Neural cell (in vitro differentiated cells): ENCODE data around the gene SYNPO2. TPM values are rescaled to one million over a fixed set of nuclear protein-coding genes. Genes with fewer than 3 reads are reported as not detected.

ENCODE experiments used
- H2AFZ ChIP-seq: fragments of 200-600, 300-800 bp; sonication (generic), shearing (Covaris generic); 2 replicates; pipeline ENCODE4 v1.6.0; 2014; ENCODE audit warnings: low read depth, mild to moderate bottlenecking, antibody characterized with exemption, low read length, moderate library complexity
- H3F3A ChIP-seq: fragments of 200-600 bp; shearing (Covaris generic); 2 replicates; pipeline ENCODE4 v1.6.1; 2016; ENCODE audit warnings: mild to moderate bottlenecking, moderate library complexity, mixed read lengths, antibody characterized with exemption, low read length; ENCODE audit not compliant: insufficient read depth, poor library complexity, severe bottlenecking
- H3K27ac ChIP-seq: fragments of 200-600, 300-800 bp; sonication (generic), shearing (Covaris generic); 2 replicates; pipeline ENCODE4 v1.5.1; 2014; ENCODE audit warnings: mild to moderate bottlenecking, low read length, moderate library complexity
- H3K27me3 ChIP-seq: fragments of 300-800, 200-600 bp; sonication (generic), shearing (Covaris generic); 2 replicates; pipeline ENCODE4 v1.6.0; 2014; ENCODE audit warnings: mild to moderate bottlenecking, low read depth, low read length, moderate library complexity; ENCODE audit not compliant: insufficient read depth
- H3K36me3 ChIP-seq: fragments of 300-800, 200-600 bp; sonication (generic), shearing (Covaris generic); 2 replicates; pipeline ENCODE4 v1.5.1; 2014; ENCODE audit warnings: mild to moderate bottlenecking, antibody characterized with exemption, low read length, moderate library complexity; ENCODE audit not compliant: insufficient read depth
- H3K4me2 ChIP-seq: fragments of 300-800, 200-600 bp; sonication (generic), shearing (Covaris generic); 2 replicates; pipeline ENCODE4 v1.6.0; 2014; ENCODE audit warnings: mild to moderate bottlenecking, low read length
- H3K4me3 ChIP-seq: fragments of 300-800, 200-600 bp; sonication (generic), shearing (Covaris generic); 2 replicates; pipeline ENCODE4 v1.5.1; 2014; ENCODE audit warnings: mild to moderate bottlenecking, low read length, moderate library complexity
- H3K79me2 ChIP-seq: fragments of 200-600 bp; shearing (Covaris generic); replicated peaks from 2 replicates; pipeline ENCODE4 v1.6.0; 2014; ENCODE audit warnings: mild to moderate bottlenecking, low read length, moderate library complexity; ENCODE audit not compliant: insufficient read depth
- H3K9ac ChIP-seq: fragments of 300-800, 200-600 bp; sonication (generic), shearing (Covaris generic); 2 replicates; pipeline ENCODE4 v1.6.1; 2016; ENCODE audit warnings: mild to moderate bottlenecking, low read length, mixed read lengths
- H3K9me2 ChIP-seq: fragments of 200-600 bp; shearing (Covaris generic); 2 replicates; pipeline ENCODE4 v1.6.1; 2016; ENCODE audit warnings: mild to moderate bottlenecking, low read length, mixed read lengths; ENCODE audit not compliant: insufficient read depth
- H3K9me3 ChIP-seq: fragments of 200-600, 300-800 bp; sonication (generic), shearing (Covaris generic); 2 replicates; pipeline ENCODE4 v1.6.1; 2016; ENCODE audit warnings: mild to moderate bottlenecking, mixed run types, low read length, moderate library complexity, mixed read lengths
- H4K20me1 ChIP-seq: fragments of 200-600 bp; shearing (Covaris generic); 2 replicates; pipeline ENCODE4 v1.6.1; 2016; ENCODE audit warnings: mild to moderate bottlenecking, mixed run types; ENCODE audit not compliant: insufficient read depth
- CTCF ChIP-seq: fragments of 450-650 bp; IDR thresholded peaks from 2 replicates; pipeline ENCODE4 v1.5.1; 2014; ENCODE audit warnings: antibody characterized with exemption, mild to moderate bottlenecking, moderate library complexity; ENCODE audit not compliant: poor library complexity, severe bottlenecking
- EP300 ChIP-seq: fragments of 450-650 bp; conservative IDR thresholded peaks from 2 replicates; pipeline ENCODE4 v1.6.1; 2014; ENCODE audit warnings: antibody characterized with exemption, mild to moderate bottlenecking, moderate library complexity; ENCODE audit not compliant: poor library complexity, severe bottlenecking
- EZH2 ChIP-seq: fragments of 200-600, 300-800 bp; shearing (Covaris generic), sonication (generic); IDR thresholded peaks from 2 replicates; pipeline ENCODE4 v1.6.1; 2014; ENCODE audit warnings: antibody characterized with exemption, low read length, borderline replicate concordance, mild to moderate bottlenecking; ENCODE audit not compliant: insufficient read depth, poor library complexity, severe bottlenecking
- MXI1 ChIP-seq: fragments of 450-650 bp; conservative IDR thresholded peaks from 2 replicates; pipeline ENCODE4 v1.6.1; 2014; ENCODE audit warnings: antibody characterized with exemption, mild to moderate bottlenecking; ENCODE audit not compliant: poor library complexity, severe bottlenecking
- POLR2AphosphoS5 ChIP-seq: IDR thresholded peaks from 2 replicates; pipeline ENCODE4 v1.6.1; 2012
- RAD21 ChIP-seq: fragments of 450-650 bp; conservative IDR thresholded peaks from 2 replicates; pipeline ENCODE4 v1.6.1; 2014; ENCODE audit warnings: antibody characterized with exemption, mild to moderate bottlenecking, moderate library complexity
- SMC3 ChIP-seq: fragments of 450-650 bp; conservative IDR thresholded peaks from 2 replicates; pipeline ENCODE4 v1.6.1; 2014; ENCODE audit warnings: antibody characterized with exemption, mild to moderate bottlenecking, moderate library complexity; ENCODE audit not compliant: poor library complexity
- TAF1 ChIP-seq: IDR thresholded peaks from 2 replicates; pipeline ENCODE4 v1.6.1; 2012; ENCODE audit warnings: low read depth
- polyA plus RNA-seq: library from polyadenylated mRNA; depleted of rRNA; stranded (reverse); fragments of >200 nt; gene quantifications from 2 replicates; pipeline ENCODE4 v1.2.3, GENCODE V29; 2014
- TF ChIP-seq, protein P1 (sequence below): IDR thresholded peaks from 2 replicates; pipeline ENCODE4 v1.6.1; 2012; ENCODE audit warnings: borderline replicate concordance

Gene SYNPO2
- polyA plus RNA-seq, 1 donor from 2014 or later, result 0.14 TPM

DNA sequence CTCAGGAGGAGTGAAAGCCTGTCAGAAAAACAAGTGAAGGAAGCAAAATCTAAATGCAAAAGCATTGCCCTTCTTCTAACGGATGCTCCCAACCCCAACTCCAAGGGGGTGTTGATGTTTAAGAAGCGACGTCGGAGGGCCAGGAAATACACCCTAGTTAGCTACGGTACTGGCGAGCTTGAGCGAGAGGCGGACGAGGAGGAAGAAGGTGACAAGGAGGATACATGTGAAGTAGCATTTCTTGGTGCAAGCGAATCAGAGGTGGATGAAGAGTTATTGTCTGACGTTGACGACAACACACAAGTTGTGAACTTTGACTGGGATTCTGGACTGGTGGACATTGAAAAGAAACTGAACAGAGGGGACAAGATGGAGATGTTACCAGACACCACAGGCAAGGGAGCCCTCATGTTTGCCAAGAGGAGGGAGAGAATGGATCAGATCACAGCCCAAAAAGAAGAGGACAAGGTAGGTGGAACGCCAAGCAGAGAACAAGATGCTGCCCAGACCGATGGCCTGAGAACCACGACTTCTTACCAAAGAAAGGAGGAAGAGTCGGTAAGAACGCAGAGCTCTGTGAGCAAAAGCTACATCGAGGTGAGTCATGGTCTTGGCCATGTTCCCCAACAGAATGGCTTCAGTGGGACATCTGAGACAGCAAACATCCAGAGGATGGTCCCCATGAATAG lies 141.3 kb downstream of the SYNPO2 start:
- TF ChIP-seq EP300, result no peak
- TF ChIP-seq TAF1, result no peak
- TF ChIP-seq EZH2, result no peak
- no peak for TF ChIP-seq SMC3
- TF ChIP-seq, protein P1, sequence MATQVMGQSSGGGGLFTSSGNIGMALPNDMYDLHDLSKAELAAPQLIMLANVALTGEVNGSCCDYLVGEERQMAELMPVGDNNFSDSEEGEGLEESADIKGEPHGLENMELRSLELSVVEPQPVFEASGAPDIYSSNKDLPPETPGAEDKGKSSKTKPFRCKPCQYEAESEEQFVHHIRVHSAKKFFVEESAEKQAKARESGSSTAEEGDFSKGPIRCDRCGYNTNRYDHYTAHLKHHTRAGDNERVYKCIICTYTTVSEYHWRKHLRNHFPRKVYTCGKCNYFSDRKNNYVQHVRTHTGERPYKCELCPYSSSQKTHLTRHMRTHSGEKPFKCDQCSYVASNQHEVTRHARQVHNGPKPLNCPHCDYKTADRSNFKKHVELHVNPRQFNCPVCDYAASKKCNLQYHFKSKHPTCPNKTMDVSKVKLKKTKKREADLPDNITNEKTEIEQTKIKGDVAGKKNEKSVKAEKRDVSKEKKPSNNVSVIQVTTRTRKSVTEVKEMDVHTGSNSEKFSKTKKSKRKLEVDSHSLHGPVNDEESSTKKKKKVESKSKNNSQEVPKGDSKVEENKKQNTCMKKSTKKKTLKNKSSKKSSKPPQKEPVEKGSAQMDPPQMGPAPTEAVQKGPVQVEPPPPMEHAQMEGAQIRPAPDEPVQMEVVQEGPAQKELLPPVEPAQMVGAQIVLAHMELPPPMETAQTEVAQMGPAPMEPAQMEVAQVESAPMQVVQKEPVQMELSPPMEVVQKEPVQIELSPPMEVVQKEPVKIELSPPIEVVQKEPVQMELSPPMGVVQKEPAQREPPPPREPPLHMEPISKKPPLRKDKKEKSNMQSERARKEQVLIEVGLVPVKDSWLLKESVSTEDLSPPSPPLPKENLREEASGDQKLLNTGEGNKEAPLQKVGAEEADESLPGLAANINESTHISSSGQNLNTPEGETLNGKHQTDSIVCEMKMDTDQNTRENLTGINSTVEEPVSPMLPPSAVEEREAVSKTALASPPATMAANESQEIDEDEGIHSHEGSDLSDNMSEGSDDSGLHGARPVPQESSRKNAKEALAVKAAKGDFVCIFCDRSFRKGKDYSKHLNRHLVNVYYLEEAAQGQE, result no peak
- no peak for TF ChIP-seq POLR2AphosphoS5
- Histone ChIP-seq H3K4me3 (no peak overlapping the region), H2AFZ (no peak overlapping the region), H3K9ac (no peak overlapping the region), H3K27me3 (no peaks in the 10 kb centered on the region), H3K36me3 (no peaks in the 10 kb centered on the region), H4K20me1 (no peaks in the 10 kb centered on the region), H3K79me2 (no peaks in the 10 kb centered on the region), H3K9me3 (no peaks in the 10 kb centered on the region), H3F3A (no peaks in the 10 kb centered on the region), H3K9me2 (no peaks in the 10 kb centered on the region), H3K27ac (no peak overlapping the region), H3K4me2 (no peak overlapping the region)

DNA sequence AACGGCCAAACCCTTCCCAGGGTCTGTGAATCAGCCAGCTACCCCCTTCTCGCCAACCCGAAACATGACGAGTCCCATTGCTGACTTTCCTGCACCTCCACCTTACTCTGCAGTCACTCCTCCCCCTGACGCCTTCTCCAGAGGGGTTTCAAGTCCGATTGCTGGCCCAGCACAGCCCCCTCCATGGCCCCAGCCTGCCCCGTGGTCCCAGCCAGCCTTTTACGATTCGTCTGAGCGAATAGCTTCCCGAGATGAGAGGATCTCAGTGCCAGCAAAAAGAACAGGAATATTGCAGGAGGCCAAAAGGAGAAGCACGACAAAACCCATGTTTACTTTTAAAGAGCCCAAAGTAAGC lies 141.9 kb downstream of the SYNPO2 start:
- Histone ChIP-seq H3K9me3 (no peaks in the 10 kb centered on the region), H3K79me2 (no peaks in the 10 kb centered on the region), H3K27ac (no peak overlapping the region), H3K9me2 (no peaks in the 10 kb centered on the region), H3K4me2 (no peak overlapping the region), H2AFZ (no peak overlapping the region), H4K20me1 (no peaks in the 10 kb centered on the region), H3F3A (no peaks in the 10 kb centered on the region), H3K36me3 (no peaks in the 10 kb centered on the region), H3K4me3 (no peak overlapping the region), H3K9ac (no peak overlapping the region), H3K27me3 (no peaks in the 10 kb centered on the region)
- no peak for TF ChIP-seq CTCF
- TF ChIP-seq TAF1, result no peak
- TF ChIP-seq EP300, result no peak
- no peak for TF ChIP-seq POLR2AphosphoS5
- no peak for TF ChIP-seq SMC3
- TF ChIP-seq, protein P1, result no peak
- TF ChIP-seq RAD21, result no peak
- no peak for TF ChIP-seq MXI1
- TF ChIP-seq EZH2, result no peak
